ENCODE results near the gene DNAI2.

GRCh38 chr17:74224959-74225725 lies 48.9 kb upstream of the DNAI2 start:
- TF ChIP-seq CTCF (conservative IDR thresholded peaks at IDR 0.05; ENCODE audit: low read length) = no peak
- no peak for TF ChIP-seq EZH2phosphoT487 (IDR thresholded peaks at IDR 0.05; ENCODE audit: borderline replicate concordance)

Measured in Loucy (cell line).